ENCODE data around the gene CDC40.
"Not testable (repeated sequence)": the region's sequence is repeated elsewhere in the genome, so short reads cannot be mapped to it uniquely, and the experiment has no call there.

The CDC40 gene

GRCh38 chr6:110272781-110273180 is 92.6 kb downstream of the CDC40 start:
- not testable (repeated sequence) for DNase-seq

- DNase-seq, result no peak
Measured at GRCh38 chr6:110277100-110277665, 97.0 kb downstream of the CDC40 start.

Data from NCI-H446 (cell line).